ENCODE results near the gene AP3S2. TPM values are rescaled to one million over a fixed set of nuclear protein-coding genes. Genes with fewer than 3 reads are reported as not detected.

Gene AP3S2
- total and polyA plus RNA-seq, 2 of the 4 experiments (the other 2 are of a cell fraction): 12.6 to 34.1 TPM

GRCh38 chr15:89912145-89912673 is 18.4 kb upstream of the AP3S2 start:
- H3K27ac ChIP-seq (ENCODE audit: insufficient read depth, low read length): peak overlapping the region; percentile 70; the same call in 1 of the 2 replicates
- H3K4me3 ChIP-seq (ENCODE audit: insufficient read depth, low read depth, low read length): peak overlapping the region; percentile 81
- dilution Hi-C loops (cut with HindIII; ENCODE audit: low sequenced_read_pairs, unreplicated experiment) (no loop called here), in situ Hi-C loops (cut with MboI; ENCODE audit: low sequenced_read_pairs) (no loop called here), intact Hi-C loops (cut with micrococcal nuclease) (loop anchor here (5.0 kb wide), 1 partner anchor 160 kb away; no protein-coding TSS in a partner anchor)
- peak overlapping the region; percentile 40; the same call in 1 of the 2 replicates for H2AK5ac ChIP-seq (ENCODE audit: low read depth, low read length)
- no peak overlapping the region; the same call in 1 of the 2 replicates for H4K91ac ChIP-seq (ENCODE audit: insufficient read depth, low read depth, low read length)
- H4K20me1 ChIP-seq (ENCODE audit: insufficient read depth, low read length): no peaks in the 10 kb centered on the region
- no peak overlapping the region for H2BK5ac ChIP-seq (ENCODE audit: low read depth, low read length, poor library complexity, severe bottlenecking)
- peaks cover 7% of the 10 kb centered on the region for H3K36me3 ChIP-seq (ENCODE audit: control insufficient read depth, insufficient read depth, low read length)
- ChIA-PET CTCF (interaction anchor here (1.1 kb wide), 1 partner anchor 24 kb away, joined by 3 read pairs; no protein-coding TSS in a partner anchor), POLR2A (ENCODE audit: unreplicated experiment) (interaction anchor here (0.6 to 1.0 kb wide), 2 partner anchors 14 to 90 kb away, joined by 3 to 4 read pairs; no protein-coding TSS in a partner anchor)
- H3K9me1 ChIP-seq (ENCODE audit: insufficient read depth, low read length): peaks cover 5% of the 10 kb centered on the region; the same call in 1 of the 2 replicates
- peak overlapping the region; percentile 91 for H2AFZ ChIP-seq (replicated peaks; ENCODE audit: low read length, poor library complexity)
- peak overlapping the region; percentile 1; the same call in 1 of the 2 replicates for H3K14ac ChIP-seq (replicated peaks; ENCODE audit: low read depth, low read length)
- peak overlapping the region; percentile 43 to 99 for H4K8ac ChIP-seq (ENCODE audit: low read depth in 2 of 2, low read length in 2 of 2)
- peak overlapping the region; percentile 12; the same call in 1 of the 2 replicates for H4K5ac ChIP-seq (ENCODE audit: low read depth, low read length)
- H3K4me1 ChIP-seq (ENCODE audit: control insufficient read depth, insufficient read depth, low read length): peaks cover 2% of the 10 kb centered on the region; the same call in 1 of the 2 replicates
- 0% methylated on average over 14 of the region's 36 CpGs; no CpG with 5 or more reads in 1 of the 2 experiments for WGBS, 2 experiments (ENCODE audit: extremely low coverage in 2 of 2, insufficient read length in 1 of 2)
- H2BK15ac ChIP-seq (ENCODE audit: low read depth, low read length): no peak overlapping the region
- TF ChIP-seq RAD21 (IDR thresholded peaks at IDR 0.05; ENCODE audit: low read length) (no peak), RFX5 (IDR thresholded peaks at IDR 0.05; ENCODE audit: low read depth, low read length) (no peak), RCOR1 (IDR thresholded peaks at IDR 0.05; ENCODE audit: insufficient replicate concordance, low read length) (no peak), CEBPB (IDR thresholded peaks at IDR 0.05; ENCODE audit: low read depth, low read length) (no peak), BHLHE40 (IDR thresholded peaks at IDR 0.05; ENCODE audit: low read depth, low read length) (no peak), CHD1 (IDR thresholded peaks at IDR 0.05; ENCODE audit: low read depth, low read length) (no peak), USF2 (IDR thresholded peaks at IDR 0.05; ENCODE audit: low read depth, low read length) (no peak), MAZ (IDR thresholded peaks at IDR 0.05; ENCODE audit: borderline replicate concordance, low read depth, low read length) (no peak), MXI1 (IDR thresholded peaks at IDR 0.05; ENCODE audit: borderline replicate concordance, low read depth, low read length) (no peak), MAFK (IDR thresholded peaks at IDR 0.05; ENCODE audit: low read depth, low read length) (no peak), POLR2A (IDR thresholded peaks at IDR 0.05; ENCODE audit: low read depth, low read length) (no peak), NFE2L2 (IDR thresholded peaks at IDR 0.05; ENCODE audit: low read depth, low read length) (no peak)
- H3K23ac ChIP-seq (ENCODE audit: low read depth, low read length): peak overlapping the region; percentile 20
- peak; percentile 76 for ATAC-seq (ENCODE audit: low read depth)
- H3K9ac ChIP-seq (ENCODE audit: low read depth, low read length): peak overlapping the region; percentile 75
- no peak overlapping the region for H2BK20ac ChIP-seq (ENCODE audit: low read depth, low read length)
- H2AK9ac ChIP-seq (replicated peaks; ENCODE audit: low read depth, low read length, poor library complexity): peak overlapping the region; percentile 89
- no peak for DNase-seq
- H3K79me1 ChIP-seq (ENCODE audit: low read depth in 1 of 2, low read length in 2 of 2): peaks cover 3 to 11% of the 10 kb centered on the region in 2 experiments; a peak in 3 of 4 replicates
- H3K27me3 ChIP-seq (ENCODE audit: control insufficient read depth, insufficient read depth, low read length): no peaks in the 10 kb centered on the region
- peak overlapping the region; percentile 28 for H3K4ac ChIP-seq (ENCODE audit: low read depth, low read length)
- no peaks in the 10 kb centered on the region for H3K9me3 ChIP-seq (ENCODE audit: control insufficient read depth, insufficient read depth, low read length)
- H3K56ac ChIP-seq (ENCODE audit: extremely low read depth, insufficient read depth, low read length): peak overlapping the region; percentile 20; the same call in 1 of the 2 replicates
- peak overlapping the region; percentile 98 for H3K4me2 ChIP-seq (ENCODE audit: low read depth, low read length)
- no peak overlapping the region for H3K18ac ChIP-seq (ENCODE audit: low read depth, low read length)
- no TSS peak for BruUV-seq (replicated peaks)
- H2BK120ac ChIP-seq (ENCODE audit: low read depth, low read length): no peak overlapping the region
